WTC11 (cell line): ENCODE measurements around the gene IQSEC1. TPM values are rescaled to one million over a fixed set of nuclear protein-coding genes. Genes with fewer than 3 reads are reported as not detected.
A peak's percentile ranks its signal among the peaks of the same experiment; 100 is the strongest.

Source experiments
- ATAC-seq: fragments of 200-7000 bp; cut with Tn5 transposase; 2 replicates; pipeline ENCODE4 v1.10.0; 2021; ENCODE audit warnings: mild to moderate bottlenecking, moderate library complexity
- CTCF ChIA-PET: fragments of 300-600 bp; sonication (Branson Sonifier 250); formaldehyde crosslinking; loops from one replicate; lab custom pipeline; 2021; ENCODE audit warnings: antibody characterized with exemption; lab: Charles Lee
- POLR2A ChIA-PET: fragments of 350-600 bp; sonication (Branson Sonifier 250); formaldehyde crosslinking; loops from one replicate; lab custom pipeline; 2021; ENCODE audit warnings: antibody characterized with exemption; lab: Charles Lee
- DNase-seq: peaks from one replicate; pipeline ENCODE4 v3.0.0; 2021; ENCODE audit warnings: low spot score
- H3K27ac Mint-ChIP-seq: 2 replicates; pipeline ENCODE4 v1.8.0; 2021; ENCODE audit warnings: mixed read lengths
- H3K27me3 Mint-ChIP-seq: 2 replicates; pipeline ENCODE4 v1.8.0; 2021; ENCODE audit warnings: low read depth, mild to moderate bottlenecking, moderate library complexity, mixed read lengths
- H3K36me3 Mint-ChIP-seq: 2 replicates; pipeline ENCODE4 v1.8.0; 2021; ENCODE audit warnings: mixed read lengths
- H3K4me1 Mint-ChIP-seq: 2 replicates; pipeline ENCODE4 v1.8.0; 2022; ENCODE audit warnings: mixed read lengths
- H3K4me3 Mint-ChIP-seq: 2 replicates; pipeline ENCODE4 v1.8.0; 2021; ENCODE audit warnings: mild to moderate bottlenecking, moderate library complexity, mixed read lengths
- H3K9me3 Mint-ChIP-seq: 2 replicates; pipeline ENCODE4 v1.8.0; 2021; ENCODE audit warnings: mixed read lengths
- AFF4 ChIP-seq: sonication (generic); formaldehyde crosslinking; IDR thresholded peaks from 2 replicates; pipeline ENCODE4 v1.8.1; 2023; ENCODE audit warnings: mild to moderate bottlenecking, missing genetic modification reagents, borderline replicate concordance
- AR ChIP-seq: fragments of 250-450 bp; sonication (Bioruptor Pico); IDR thresholded peaks from 2 replicates; pipeline ENCODE4 v1.9.0; 2021; ENCODE audit warnings: mild to moderate bottlenecking
- CBFB ChIP-seq: sonication (generic); formaldehyde crosslinking; IDR thresholded peaks from 2 replicates; pipeline ENCODE4 v1.8.1; 2022; ENCODE audit warnings: mild to moderate bottlenecking, low read depth, missing genetic modification reagents
- CTCF ChIP-seq: fragments of 200-600 bp; IDR thresholded peaks from 2 replicates; pipeline ENCODE4 v1.8.0; 2022; ENCODE audit warnings: antibody characterized with exemption
- ELF4 ChIP-seq: sonication (generic); formaldehyde crosslinking; IDR thresholded peaks from 2 replicates; pipeline ENCODE4 v1.8.1; 2022; ENCODE audit warnings: low read depth, mild to moderate bottlenecking, moderate library complexity, missing genetic modification reagents
- ESRRA ChIP-seq: sonication (generic); formaldehyde crosslinking; IDR thresholded peaks from 2 replicates; pipeline ENCODE4 v1.8.1; 2022; ENCODE audit warnings: mild to moderate bottlenecking, missing genetic modification reagents, borderline replicate concordance
- FOXP1 ChIP-seq: sonication (generic); formaldehyde crosslinking; IDR thresholded peaks from 2 replicates; pipeline ENCODE4 v1.8.0; 2022; ENCODE audit warnings: missing genetic modification reagents, mild to moderate bottlenecking, moderate library complexity, borderline replicate concordance
- GRHL2 ChIP-seq: fragments of 250-450 bp; sonication (Bioruptor Pico); IDR thresholded peaks from 2 replicates; pipeline ENCODE4 v1.8.0; 2022; ENCODE audit warnings: mild to moderate bottlenecking, moderate library complexity; ENCODE audit not compliant: insufficient replicate concordance, severe bottlenecking
- MXD4 ChIP-seq: fragments of 250-450 bp; sonication (Bioruptor Pico); IDR thresholded peaks from 2 replicates; pipeline ENCODE4 v1.8.0; 2021; ENCODE audit warnings: mild to moderate bottlenecking, moderate library complexity, borderline replicate concordance
- NR2C2 ChIP-seq: sonication (generic); formaldehyde crosslinking; IDR thresholded peaks from 2 replicates; pipeline ENCODE4 v1.8.0; 2022; ENCODE audit warnings: mild to moderate bottlenecking, missing genetic modification reagents
- SP1 ChIP-seq: sonication (generic); formaldehyde crosslinking; conservative IDR thresholded peaks from 2 replicates; pipeline ENCODE4 v1.8.1; 2022; ENCODE audit warnings: missing genetic modification reagents
- TEAD1 ChIP-seq: sonication (generic); formaldehyde crosslinking; IDR thresholded peaks from 2 replicates; pipeline ENCODE4 v1.8.0; 2022; ENCODE audit warnings: mild to moderate bottlenecking, missing genetic modification reagents
- ZBTB43 ChIP-seq: sonication (generic); formaldehyde crosslinking; IDR thresholded peaks from 2 replicates; pipeline ENCODE4 v1.8.1; 2023; ENCODE audit warnings: mild to moderate bottlenecking, missing genetic modification reagents
- ZNF396 ChIP-seq: fragments of 250-450 bp; sonication (Bioruptor Pico); IDR thresholded peaks from 2 replicates; pipeline ENCODE4 v1.8.0; 2021; ENCODE audit warnings: mild to moderate bottlenecking, moderate library complexity, borderline replicate concordance
- ZNF425 ChIP-seq: fragments of 250-450 bp; sonication (Bioruptor Pico); conservative IDR thresholded peaks from 2 replicates; pipeline ENCODE4 v1.9.0; 2021; ENCODE audit warnings: mild to moderate bottlenecking
- total RNA-seq: library from RNA; stranded (reverse); gene quantifications from 3 replicates; pipeline ENCODE4 v1.2.3, GENCODE V29; 2021
- TF ChIP-seq, protein P1 (sequence below): sonication (generic); formaldehyde crosslinking; IDR thresholded peaks from 2 replicates; pipeline ENCODE4 v1.8.0; 2022; ENCODE audit warnings: mild to moderate bottlenecking, missing genetic modification reagents
- TF ChIP-seq, protein P2 (sequence below): sonication (generic); formaldehyde crosslinking; IDR thresholded peaks from 2 replicates; pipeline ENCODE4 v1.8.0; 2023; ENCODE audit warnings: missing genetic modification reagents

The IQSEC1 gene
- total RNA-seq, 1 experiment from 2014 or later = 35.0 TPM

GRCh38 chr3:12892840-12893189 lies 180.4 kb downstream of the IQSEC1 start:
- H3K4me3 Mint-ChIP-seq = no peak overlapping the region

GRCh38 chr3:12891985-12892839 lies 181.0 kb downstream of the IQSEC1 start:
- H3K27me3 Mint-ChIP-seq = peaks cover 47% of the 10 kb centered on the region
- DNase-seq (peak; percentile 50), ATAC-seq (peak; percentile 54)
- peaks cover 6% of the 10 kb centered on the region; the same call in 1 of the 2 replicates for H3K4me1 Mint-ChIP-seq
- H3K27ac Mint-ChIP-seq = no peak overlapping the region
- ChIA-PET POLR2A (interaction anchor here (0.6 kb wide), 1 partner anchor 37 kb away, joined by 4 read pairs; no protein-coding TSS in a partner anchor), CTCF (interaction anchor here (0.6 to 4.3 kb wide), 19 partner anchors 14 to 256 kb away, joined by 3 to 57 read pairs (median 3); partner anchors contain the start of genes CAND2 and RPL32)
- H3K9me3 Mint-ChIP-seq = no peaks in the 10 kb centered on the region
- no peaks in the 10 kb centered on the region for H3K36me3 Mint-ChIP-seq
- no peak overlapping the region for H3K4me3 Mint-ChIP-seq
- TF ChIP-seq ELF4 (no peak), ZNF425 (CRISPR knock-in tag) (no peak), FOXP1 (no peak), NR2C2 (CRISPR knock-in tag) (no peak), AR (CRISPR knock-in tag) (no peak), ZBTB43 (CRISPR knock-in tag) (no peak), CTCF (peak; percentile 77), TEAD1 (CRISPR knock-in tag) (no peak), SP1 (0 out of 2 replicates have a peak, but pooled peaks have one; percentile 20), CBFB (CRISPR knock-in tag) (no peak), AFF4 (CRISPR knock-in tag) (no peak), GRHL2 (CRISPR knock-in tag) (no peak), MXD4 (CRISPR knock-in tag) (no peak), ESRRA (CRISPR knock-in tag) (no peak), ZNF396 (CRISPR knock-in tag) (no peak)
- TF ChIP-seq, protein P1, sequence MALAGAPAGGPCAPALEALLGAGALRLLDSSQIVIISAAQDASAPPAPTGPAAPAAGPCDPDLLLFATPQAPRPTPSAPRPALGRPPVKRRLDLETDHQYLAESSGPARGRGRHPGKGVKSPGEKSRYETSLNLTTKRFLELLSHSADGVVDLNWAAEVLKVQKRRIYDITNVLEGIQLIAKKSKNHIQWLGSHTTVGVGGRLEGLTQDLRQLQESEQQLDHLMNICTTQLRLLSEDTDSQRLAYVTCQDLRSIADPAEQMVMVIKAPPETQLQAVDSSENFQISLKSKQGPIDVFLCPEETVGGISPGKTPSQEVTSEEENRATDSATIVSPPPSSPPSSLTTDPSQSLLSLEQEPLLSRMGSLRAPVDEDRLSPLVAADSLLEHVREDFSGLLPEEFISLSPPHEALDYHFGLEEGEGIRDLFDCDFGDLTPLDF (CRISPR knock-in tag) = no peak
- TF ChIP-seq, protein P2, sequence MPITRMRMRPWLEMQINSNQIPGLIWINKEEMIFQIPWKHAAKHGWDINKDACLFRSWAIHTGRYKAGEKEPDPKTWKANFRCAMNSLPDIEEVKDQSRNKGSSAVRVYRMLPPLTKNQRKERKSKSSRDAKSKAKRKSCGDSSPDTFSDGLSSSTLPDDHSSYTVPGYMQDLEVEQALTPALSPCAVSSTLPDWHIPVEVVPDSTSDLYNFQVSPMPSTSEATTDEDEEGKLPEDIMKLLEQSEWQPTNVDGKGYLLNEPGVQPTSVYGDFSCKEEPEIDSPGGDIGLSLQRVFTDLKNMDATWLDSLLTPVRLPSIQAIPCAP (CRISPR knock-in tag) = no peak
- TF ChIP-seq, all 79 proteins: peak for 2

More at GRCh38 chr3:12892840-12893189, 180.4 kb downstream of the IQSEC1 start:
- Mint-ChIP-seq H3K27ac (no peak overlapping the region), H3K36me3 (no peaks in the 10 kb centered on the region), H3K4me1 (peaks cover 11% of the 10 kb centered on the region; the same call in 1 of the 2 replicates), H3K9me3 (no peaks in the 10 kb centered on the region), H3K27me3 (peaks cover 46% of the 10 kb centered on the region)
- CTCF ChIA-PET = interaction anchor here (0.6 to 4.3 kb wide), 5 partner anchors 15 to 51 kb away, joined by 3 to 57 read pairs (median 3); partner anchors contain the start of gene RPL32
- no peak for ATAC-seq
- POLR2A ChIA-PET = no interaction called here
- no peak for TF ChIP-seq FOXP1
- no peak for DNase-seq
